ENCODE results near the gene MTERF4.

The MTERF4 gene

GRCh38 chr2:241050624-241051577 is 51.2 kb downstream of the MTERF4 start:
- no peak for DNase-seq (ENCODE audit: low read depth in 2 of 2)

GRCh38 chr2:241049739-241050623 is 52.1 kb downstream of the MTERF4 start:
- no peak for DNase-seq (ENCODE audit: low read depth in 2 of 2)

GRCh38 chr2:241048949-241049343 is 53.1 kb downstream of the MTERF4 start:
- DNase-seq (ENCODE audit: low read depth in 2 of 2): no peak

GRCh38 chr2:241048149-241048948 is 53.7 kb downstream of the MTERF4 start:
- DNase-seq (ENCODE audit: low read depth in 2 of 2): no peak

- DNase-seq (ENCODE audit: low read depth in 2 of 2): no peak
Observed at GRCh38 chr2:241047253-241048010, 54.7 kb downstream of the MTERF4 start.
